Adipocyte (in vitro differentiated cells): ENCODE results near the gene ZNF468.
"Not testable (repeated sequence)": the region's sequence is repeated elsewhere in the genome, so short reads cannot be mapped to it uniquely, and the experiment has no call there.

Experiments used
- DNase-seq: peaks from one replicate; pipeline ENCODE4 v3.0.0-alpha.2; 2015; ENCODE audit warnings: low read depth
- H3K27me3 ChIP-seq: replicated peaks from 2 replicates; pipeline ENCODE4 v1.7.0; 2013; ENCODE audit warnings: mild to moderate bottlenecking, low read length, moderate library complexity; ENCODE audit not compliant: control insufficient read depth, insufficient read depth
- H3K36me3 ChIP-seq: 2 replicates; pipeline ENCODE4 v1.7.0; 2013; ENCODE audit warnings: low read length, mild to moderate bottlenecking, moderate library complexity; ENCODE audit not compliant: control insufficient read depth, insufficient read depth, severe bottlenecking
- H3K4me1 ChIP-seq: 2 replicates; pipeline ENCODE4 v1.7.0; 2013; ENCODE audit warnings: mild to moderate bottlenecking, low read length, moderate library complexity; ENCODE audit not compliant: control insufficient read depth, insufficient read depth
- H3K4me3 ChIP-seq: 2 replicates; pipeline ENCODE4 v1.7.0; 2013; ENCODE audit warnings: mild to moderate bottlenecking, low read length, moderate library complexity
- H3K9ac ChIP-seq: 2 replicates; pipeline ENCODE4 v1.7.0; 2013; ENCODE audit warnings: mild to moderate bottlenecking, low read length, moderate library complexity
- H3K9me3 ChIP-seq: 2 replicates; pipeline ENCODE4 v1.7.0; 2013; ENCODE audit warnings: mild to moderate bottlenecking, low read length, moderate library complexity; ENCODE audit not compliant: control insufficient read depth

ZNF468 gene

GRCh38 chr19:52823676-52824075 lies 33.7 kb downstream of the ZNF468 start:
- Histone ChIP-seq H3K4me1 (peaks cover 3% of the 10 kb centered on the region), H3K4me3 (no peak overlapping the region), H3K27me3 (no peaks in the 10 kb centered on the region), H3K9ac (no peak overlapping the region), H3K9me3 (no peaks in the 10 kb centered on the region), H3K36me3 (no peaks in the 10 kb centered on the region)
- DNase-seq = no peak

DNA sequence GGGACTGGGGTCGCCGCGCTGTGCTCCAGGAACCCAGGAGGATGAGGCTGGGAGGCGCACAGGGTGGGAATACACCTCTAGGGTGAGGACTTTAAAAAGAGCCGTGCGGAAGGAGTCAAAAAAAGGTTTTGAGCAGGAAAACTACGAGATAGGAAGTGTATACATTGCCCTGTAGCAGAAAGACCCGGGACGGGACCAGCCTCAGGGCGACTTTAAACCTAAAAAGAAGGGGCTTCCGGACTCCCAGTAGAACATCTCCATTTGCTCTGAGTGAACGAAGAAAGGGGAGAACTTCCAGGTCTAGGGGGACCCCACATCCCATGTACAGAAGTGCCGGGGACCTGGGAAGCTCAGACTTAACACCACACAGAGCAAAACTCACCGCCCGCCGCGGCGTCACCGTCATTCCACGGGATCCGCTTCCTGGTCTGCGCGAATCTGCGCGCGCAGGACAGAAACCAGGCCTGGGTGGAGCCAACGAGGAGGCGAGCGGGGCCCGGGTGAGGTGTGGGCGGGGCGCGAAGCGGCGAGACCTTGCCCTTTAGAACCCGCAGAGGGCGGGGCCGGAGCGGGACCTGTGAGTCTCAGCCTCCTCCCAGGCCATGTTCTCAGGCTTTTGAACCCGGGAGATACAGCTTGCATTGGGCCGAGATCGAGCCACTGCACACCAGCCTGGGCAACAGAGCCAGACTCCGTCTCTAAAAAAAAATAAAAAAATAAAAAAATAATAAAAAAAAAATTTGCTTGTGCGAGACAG lies 36.0 kb downstream of the ZNF468 start, which contains the start of gene ZNF28:
ZNF28 (minus strand) TSS at position 430 of the 757 bp plus-strand sequence. CDS start 3,675 bp downstream, outside the sequence.
- not testable (repeated sequence) for H3K27me3 ChIP-seq, H3K4me1 ChIP-seq, H3K9me3 ChIP-seq
- Histone ChIP-seq H3K9ac (peak within 1 kb of the TSS; percentile 86), H3K4me3 (peak within 1 kb of the TSS; percentile 88), H3K36me3 (peaks cover 10% of the 10 kb centered on the region)
- DNase-seq = peak; percentile 61

GRCh38 chr19:52820472-52821203 lies 36.8 kb downstream of the ZNF468 start:
- H3K27me3 ChIP-seq = not testable (repeated sequence)
- peak; percentile 62 for DNase-seq

DNA sequence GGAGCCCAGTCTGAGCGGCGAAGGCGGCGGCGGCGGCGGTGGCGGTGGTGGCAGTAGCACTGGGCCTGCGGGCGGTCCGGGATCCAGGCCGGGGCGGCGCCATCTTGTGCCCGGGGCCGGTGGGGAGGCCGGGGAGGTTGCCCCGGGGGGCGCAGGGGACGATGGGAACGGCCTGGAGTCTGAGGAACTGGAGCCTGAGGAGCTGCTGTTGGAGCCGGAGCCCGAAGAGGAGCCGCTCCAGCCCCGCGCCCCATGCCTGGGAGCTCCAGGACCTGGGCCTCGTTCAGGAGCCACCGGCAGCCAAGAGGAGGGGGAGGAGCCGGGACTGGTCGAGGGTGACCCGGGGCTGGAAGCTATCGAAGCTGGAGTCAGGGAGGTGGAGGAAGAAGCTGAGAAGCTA lies 47.6 kb downstream of the ZNF468 start:
- Histone ChIP-seq H3K4me1 (no peaks in the 10 kb centered on the region), H3K9ac (no peak overlapping the region), H3K27me3 (no peaks in the 10 kb centered on the region), H3K4me3 (no peak overlapping the region), H3K36me3 (peaks cover 49% of the 10 kb centered on the region), H3K9me3 (peaks cover 33% of the 10 kb centered on the region)
- DNase-seq = no peak

More at GRCh38 chr19:52820472-52821203, 36.8 kb downstream of the ZNF468 start:
- H3K4me1 ChIP-seq, H3K9me3 ChIP-seq: not testable (repeated sequence)
- Histone ChIP-seq H3K36me3 (peaks cover 15% of the 10 kb centered on the region), H3K4me3 (peak overlapping the region; percentile 88), H3K9ac (peak overlapping the region; percentile 86)

GRCh38 chr19:52799950-52800640 lies 57.3 kb downstream of the ZNF468 start:
- H3K36me3 ChIP-seq = peaks cover 75% of the 10 kb centered on the region
- H3K4me1 ChIP-seq, H3K27me3 ChIP-seq, DNase-seq, H3K9ac ChIP-seq: not testable (repeated sequence)
- H3K4me3 ChIP-seq = peak overlapping the region; percentile 67
- H3K9me3 ChIP-seq = peaks cover 99% of the 10 kb centered on the region

GRCh38 chr19:52789440-52789839 lies 68.0 kb downstream of the ZNF468 start:
- peaks cover 11% of the 10 kb centered on the region for H3K9me3 ChIP-seq
- peaks cover 3% of the 10 kb centered on the region for H3K4me1 ChIP-seq
- H3K9ac ChIP-seq = no peak overlapping the region
- H3K4me3 ChIP-seq = no peak overlapping the region
- H3K27me3 ChIP-seq = no peaks in the 10 kb centered on the region
- no peak for DNase-seq
- H3K36me3 ChIP-seq = no peaks in the 10 kb centered on the region
